ENCODE measurements around the gene C1orf167.

The C1orf167 gene

GRCh38 chr1:11759791-11760190 lies 2.2 kb upstream of the C1orf167 start:
- TF ChIP-seq CTCF (IDR thresholded peaks at IDR 0.05): no peak

GRCh38 chr1:11761285-11761684 lies 708 bp upstream of the C1orf167 start:
- TF ChIP-seq CTCF (IDR thresholded peaks at IDR 0.05): no peak

GRCh38 chr1:11764115-11764514 lies 2.1 kb downstream of the C1orf167 start:
- no peak for TF ChIP-seq CTCF (IDR thresholded peaks at IDR 0.05)

- no peak for TF ChIP-seq CTCF (IDR thresholded peaks at IDR 0.05)
Observed at GRCh38 chr1:11764519-11764918, 2.5 kb downstream of the C1orf167 start.

- TF ChIP-seq CTCF (IDR thresholded peaks at IDR 0.05): no peak
Observed at GRCh38 chr1:11765661-11766428, 3.9 kb downstream of the C1orf167 start.

GRCh38 chr1:11766429-11766776 lies 4.4 kb downstream of the C1orf167 start:
- TF ChIP-seq CTCF (IDR thresholded peaks at IDR 0.05): no peak

GRCh38 chr1:11767922-11768704 lies 6.1 kb downstream of the C1orf167 start:
- TF ChIP-seq CTCF (IDR thresholded peaks at IDR 0.05): no peak
